Neural progenitor cell (in vitro differentiated cells): Measurements from ENCODE around the gene RUFY4.
"Not testable (repeated sequence)": the region's sequence is repeated elsewhere in the genome, so short reads cannot be mapped to it uniquely, and the experiment has no call there.

Source experiments
- EZH2 ChIP-seq: fragments of 200-600 bp; sonication (generic); IDR thresholded peaks from 2 replicates; pipeline ENCODE4 v1.6.1; 2017; ENCODE audit warnings: antibody characterized with exemption, mild to moderate bottlenecking, moderate library complexity
- EZH2phosphoT487 ChIP-seq: fragments of 200-600 bp; sonication (generic); IDR thresholded peaks from 2 replicates; pipeline ENCODE4 v1.6.1; 2017; ENCODE audit warnings: antibody characterized with exemption
- TF ChIP-seq, protein P1 (sequence below): fragments of 200-600 bp; sonication (generic); IDR thresholded peaks from 2 replicates; pipeline ENCODE4 v1.5.1; 2017; ENCODE audit warnings: antibody characterized with exemption, mild to moderate bottlenecking

DNA sequence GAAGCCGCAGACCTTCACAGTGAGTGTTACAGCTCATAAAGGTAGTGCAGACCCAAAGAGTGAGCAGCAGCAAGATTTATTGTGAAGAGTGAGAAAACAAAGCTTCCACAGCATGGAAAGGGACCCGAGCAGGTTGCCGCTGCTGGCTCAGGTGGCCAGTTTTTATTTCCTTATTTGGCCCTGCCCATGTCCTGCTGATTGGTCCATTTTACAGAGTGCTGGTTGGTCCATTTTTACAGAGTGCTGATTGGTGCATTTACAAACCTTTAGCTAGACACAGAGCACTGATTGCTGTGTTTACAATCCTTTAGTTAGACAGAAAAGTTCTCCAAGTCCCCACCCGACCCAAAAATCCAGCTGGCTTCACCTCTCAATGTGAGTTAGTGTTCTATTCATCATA, 52.7 kb downstream of the RUFY4 start:
- TF ChIP-seq EZH2phosphoT487, EZH2: not testable (repeated sequence)
- TF ChIP-seq, protein P1, sequence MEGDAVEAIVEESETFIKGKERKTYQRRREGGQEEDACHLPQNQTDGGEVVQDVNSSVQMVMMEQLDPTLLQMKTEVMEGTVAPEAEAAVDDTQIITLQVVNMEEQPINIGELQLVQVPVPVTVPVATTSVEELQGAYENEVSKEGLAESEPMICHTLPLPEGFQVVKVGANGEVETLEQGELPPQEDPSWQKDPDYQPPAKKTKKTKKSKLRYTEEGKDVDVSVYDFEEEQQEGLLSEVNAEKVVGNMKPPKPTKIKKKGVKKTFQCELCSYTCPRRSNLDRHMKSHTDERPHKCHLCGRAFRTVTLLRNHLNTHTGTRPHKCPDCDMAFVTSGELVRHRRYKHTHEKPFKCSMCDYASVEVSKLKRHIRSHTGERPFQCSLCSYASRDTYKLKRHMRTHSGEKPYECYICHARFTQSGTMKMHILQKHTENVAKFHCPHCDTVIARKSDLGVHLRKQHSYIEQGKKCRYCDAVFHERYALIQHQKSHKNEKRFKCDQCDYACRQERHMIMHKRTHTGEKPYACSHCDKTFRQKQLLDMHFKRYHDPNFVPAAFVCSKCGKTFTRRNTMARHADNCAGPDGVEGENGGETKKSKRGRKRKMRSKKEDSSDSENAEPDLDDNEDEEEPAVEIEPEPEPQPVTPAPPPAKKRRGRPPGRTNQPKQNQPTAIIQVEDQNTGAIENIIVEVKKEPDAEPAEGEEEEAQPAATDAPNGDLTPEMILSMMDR: not testable (repeated sequence)
